Mucosa of rectum (tissue), 2 donors: ENCODE measurements around the gene PODNL1.
"Not testable (repeated sequence)": the region's sequence is repeated elsewhere in the genome, so short reads cannot be mapped to it uniquely, and the experiment has no call there.

Experiments used
- H3K27ac ChIP-seq, 2 donors: one replicate each; pipeline ENCODE4 v1.7.0; 2013; ENCODE audit warnings: inconsistent platforms in 2 of 2, low read depth in 2 of 2, low read length in 2 of 2
- H3K27me3 ChIP-seq, 2 donors: one replicate each; pipeline ENCODE4 v1.7.0; 2013; ENCODE audit warnings: low read length in 2 of 2; ENCODE audit not compliant: control insufficient read depth in 2 of 2, insufficient read depth in 2 of 2
- H3K36me3 ChIP-seq, 2 donors: one replicate each; pipeline ENCODE4 v1.7.0; 2013; ENCODE audit warnings: low read length in 2 of 2; ENCODE audit not compliant: control insufficient read depth in 2 of 2, insufficient read depth in 2 of 2
- H3K4me1 ChIP-seq, 2 donors: one replicate each; pipeline ENCODE4 v1.7.0; 2013; ENCODE audit warnings: low read length in 2 of 2, mild to moderate bottlenecking in 1 of 2; ENCODE audit not compliant: control insufficient read depth in 2 of 2, insufficient read depth in 2 of 2
- H3K4me3 ChIP-seq, 2 donors: one replicate each; pipeline ENCODE4 v1.7.0; 2013; ENCODE audit warnings: low read length in 2 of 2
- H3K9ac ChIP-seq, 2 donors: one replicate each; pipeline ENCODE4 v1.7.0; 2013; ENCODE audit warnings: low read length in 2 of 2, low read depth in 1 of 2, mild to moderate bottlenecking in 1 of 2
- H3K9me3 ChIP-seq, 2 donors: one replicate each; pipeline ENCODE4 v1.7.0; 2013; ENCODE audit warnings: low read length in 2 of 2; ENCODE audit not compliant: control insufficient read depth in 2 of 2
- donor health status: healthy.
- donor health status: Normal muscosa, but diverticular disease.

Gene PODNL1

DNA sequence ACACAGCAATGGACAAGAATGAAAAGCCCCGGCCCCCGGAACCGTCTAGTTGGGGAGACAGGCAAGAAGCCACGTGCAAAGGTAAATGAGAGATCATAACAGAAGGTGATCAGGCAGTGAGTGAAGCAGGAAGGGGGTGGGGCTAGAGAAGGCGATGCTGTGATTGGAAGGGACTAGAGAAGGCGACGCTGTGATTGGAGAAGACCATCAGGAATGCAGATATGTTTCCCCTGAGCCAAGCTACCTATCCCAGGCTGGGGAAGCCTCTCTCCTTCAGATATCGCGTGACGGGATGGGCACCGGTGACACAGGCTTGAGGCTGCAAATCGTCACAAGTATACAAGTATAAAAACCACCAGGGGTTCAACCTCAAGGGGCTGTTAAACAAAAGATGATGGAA lies 35.9 kb upstream of the PODNL1 start:
- peaks cover 11 to 23% of the 10 kb centered on the region in 2 donors for H3K36me3 ChIP-seq
- H3K27me3 ChIP-seq: no peaks in the 10 kb centered on the region
- H3K4me3 ChIP-seq: no peak overlapping the region
- H3K4me1 ChIP-seq: peaks cover under 1 to 2% of the 10 kb centered on the region in 2 donors
- H3K9ac ChIP-seq: no peak overlapping the region
- H3K9me3 ChIP-seq: no peaks in the 10 kb centered on the region
- H3K27ac ChIP-seq: no peak overlapping the region

DNA sequence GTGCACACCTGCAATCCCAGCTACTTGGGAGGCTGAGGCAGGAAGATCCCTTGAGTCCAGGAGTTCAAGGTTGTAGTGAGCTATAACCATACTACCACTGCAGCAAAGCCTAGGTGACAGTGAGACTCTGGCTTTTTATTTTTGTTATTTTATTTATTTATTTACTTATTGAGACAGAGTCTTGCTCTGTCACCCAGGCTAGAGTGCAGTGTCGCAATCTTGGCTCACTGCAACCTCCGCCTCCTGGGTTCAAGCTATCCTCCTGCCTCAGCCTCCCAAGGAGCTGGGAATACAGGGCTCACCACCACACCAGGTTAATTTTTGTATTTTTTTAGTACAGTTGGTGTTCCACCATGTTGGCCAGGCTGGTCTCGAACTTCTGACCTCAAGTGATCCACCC lies 35.3 kb upstream of the PODNL1 start:
- peaks cover 16 to 27% of the 10 kb centered on the region in 2 donors for H3K36me3 ChIP-seq
- not testable (repeated sequence) for H3K27ac ChIP-seq, H3K9me3 ChIP-seq, H3K4me3 ChIP-seq, H3K4me1 ChIP-seq, H3K27me3 ChIP-seq, H3K9ac ChIP-seq

DNA sequence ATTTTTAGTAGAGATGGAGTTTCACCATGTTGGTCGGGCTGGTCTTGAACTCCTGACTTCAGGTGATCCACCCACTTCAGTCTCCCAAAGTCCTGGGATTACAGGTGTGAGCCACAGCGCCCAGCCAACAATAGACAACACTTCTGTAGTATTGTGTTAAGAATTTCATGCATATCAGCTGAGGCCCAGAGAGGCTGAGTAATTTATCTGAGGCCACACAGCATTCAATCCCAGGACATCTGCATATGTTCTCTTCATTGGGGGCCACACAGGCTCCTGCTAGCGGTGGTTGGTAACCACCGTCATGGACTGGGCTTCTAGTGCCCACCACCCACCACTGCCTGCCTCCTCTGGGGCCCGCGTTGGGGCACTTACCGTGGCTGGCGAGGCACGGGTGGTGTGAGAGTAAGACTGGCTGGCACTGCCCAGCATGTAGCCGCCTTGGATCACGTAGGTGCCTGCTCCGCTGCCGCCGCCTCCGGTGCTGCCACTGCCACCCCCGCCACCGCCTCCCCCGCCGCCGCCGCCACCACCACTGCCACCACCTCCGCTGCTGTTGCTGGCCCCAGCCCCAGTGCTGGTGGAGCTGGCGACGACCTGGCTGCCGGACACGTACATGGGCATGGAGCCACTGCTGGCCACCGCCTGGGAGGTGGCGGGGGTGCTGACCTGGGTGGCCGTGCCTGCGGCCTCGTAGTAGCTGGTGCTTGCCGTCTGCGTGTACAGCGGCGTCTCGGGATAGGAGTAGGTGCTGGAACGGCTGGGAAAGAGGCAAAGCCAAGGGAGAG lies 34.3 kb upstream of the PODNL1 start:
- Histone ChIP-seq H3K9me3 (no peaks in the 10 kb centered on the region), H3K27me3 (no peaks in the 10 kb centered on the region), H3K36me3 (peaks cover 19 to 33% of the 10 kb centered on the region in 2 donors), H3K4me1 (no peaks in the 10 kb centered on the region), H3K27ac (no peak overlapping the region), H3K9ac (no peak overlapping the region), H3K4me3 (no peak overlapping the region)

DNA sequence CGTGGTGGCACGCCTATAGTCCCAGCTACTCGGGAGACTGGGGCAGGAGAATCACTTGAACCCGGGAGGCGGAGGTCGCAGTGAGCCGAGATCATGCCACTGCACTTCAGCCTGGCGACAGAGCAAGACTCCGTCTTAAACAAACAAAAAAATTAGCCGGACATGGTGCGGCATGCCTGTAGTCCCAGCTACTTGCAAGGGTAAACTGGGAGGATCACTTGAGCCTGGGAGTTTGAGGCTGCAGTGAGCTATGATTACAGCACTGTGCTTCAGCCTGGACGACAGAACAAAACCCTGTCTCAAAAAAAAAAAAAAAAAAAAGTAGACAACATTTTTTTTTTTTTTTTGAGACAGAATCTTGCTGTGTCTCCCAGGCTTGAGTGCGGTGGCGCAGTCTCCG lies 33.7 kb upstream of the PODNL1 start:
- not testable (repeated sequence) for H3K27ac ChIP-seq, H3K9ac ChIP-seq, H3K4me3 ChIP-seq, H3K4me1 ChIP-seq, H3K9me3 ChIP-seq, H3K27me3 ChIP-seq
- peaks cover 21 to 36% of the 10 kb centered on the region in 2 donors for H3K36me3 ChIP-seq

DNA sequence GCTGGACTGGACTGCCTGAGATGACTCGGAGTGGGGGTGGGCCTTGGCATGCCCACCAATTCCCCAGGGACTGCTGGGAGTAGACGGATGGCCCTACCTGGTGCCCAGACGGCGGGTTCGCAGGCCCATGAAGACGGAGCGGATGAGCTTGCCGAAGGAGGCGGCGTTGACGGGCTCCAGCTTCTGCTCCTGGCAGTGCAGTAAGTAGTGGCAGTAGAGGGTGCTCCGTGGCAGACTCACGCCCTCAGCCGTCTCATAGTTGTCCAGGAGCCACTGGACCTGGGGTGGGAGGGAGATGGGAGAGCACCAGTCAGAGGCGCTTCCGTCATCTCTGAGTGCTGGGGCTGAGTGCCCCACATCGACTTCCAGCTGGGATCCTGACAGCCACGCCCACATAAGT lies 31.7 kb upstream of the PODNL1 start:
- Histone ChIP-seq H3K9me3 (no peaks in the 10 kb centered on the region), H3K9ac (no peak overlapping the region), H3K36me3 (peaks cover 30 to 46% of the 10 kb centered on the region in 2 donors), H3K4me3 (no peak overlapping the region), H3K27ac (no peak overlapping the region), H3K4me1 (no peaks in the 10 kb centered on the region), H3K27me3 (no peaks in the 10 kb centered on the region)

DNA sequence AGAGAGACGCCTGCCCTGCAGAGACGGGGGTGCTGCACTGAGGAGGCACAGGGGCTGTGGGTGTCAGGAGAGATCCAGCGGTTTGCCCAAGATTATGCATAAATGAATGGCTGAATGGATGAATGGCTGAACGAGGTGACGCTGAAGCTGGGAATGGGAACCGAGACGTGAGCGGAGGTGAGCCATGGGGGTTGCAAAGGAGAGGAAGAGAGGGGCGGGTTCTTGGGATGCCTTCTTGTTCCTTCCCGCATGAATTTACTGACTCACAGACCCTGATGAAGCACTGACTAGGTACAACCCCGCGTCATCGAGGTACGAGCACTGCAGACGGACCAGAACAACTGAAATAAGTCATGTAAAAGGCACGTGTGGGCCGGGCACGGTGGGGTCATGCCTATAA lies 30.8 kb upstream of the PODNL1 start:
- H3K4me3 ChIP-seq: no peak overlapping the region
- H3K36me3 ChIP-seq: peaks cover 33 to 46% of the 10 kb centered on the region in 2 donors

DNA sequence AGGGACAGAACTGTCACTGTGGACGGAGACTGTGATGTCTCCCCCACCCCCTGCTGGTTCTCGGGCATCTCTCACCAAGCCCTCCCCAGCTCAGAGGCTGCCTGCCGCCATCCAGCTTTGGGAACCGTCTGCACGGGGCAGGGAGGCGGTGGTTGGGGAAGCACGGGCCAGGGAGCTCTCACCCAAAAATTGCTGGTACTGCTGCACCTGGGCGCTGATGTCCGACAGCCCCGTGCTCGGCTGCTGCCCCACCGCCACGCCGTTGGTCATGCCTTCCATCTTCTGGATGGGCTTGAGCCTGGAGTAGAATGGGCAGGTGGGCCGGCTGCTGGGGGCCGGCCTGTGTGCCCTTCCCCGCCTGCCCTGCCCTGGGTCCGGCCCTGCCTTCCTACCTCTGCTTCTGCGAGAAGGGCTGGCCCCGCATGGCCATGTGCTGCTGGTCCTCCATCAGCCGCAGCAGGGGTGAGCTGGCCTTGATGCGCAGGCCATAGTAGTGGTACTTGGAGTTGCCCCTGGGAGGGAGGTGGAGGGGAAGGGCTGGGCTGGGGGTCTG lies 30.2 kb upstream of the PODNL1 start:
- Histone ChIP-seq H3K4me3 (no peak overlapping the region), H3K9me3 (no peaks in the 10 kb centered on the region), H3K27ac (no peak overlapping the region), H3K4me1 (no peaks in the 10 kb centered on the region), H3K9ac (no peak overlapping the region), H3K27me3 (no peaks in the 10 kb centered on the region), H3K36me3 (peaks cover 33 to 46% of the 10 kb centered on the region in 2 donors)

More for the DNA sequence above, 30.8 kb upstream of the PODNL1 start:
- Histone ChIP-seq H3K9me3 (no peaks in the 10 kb centered on the region), H3K27me3 (no peaks in the 10 kb centered on the region), H3K27ac (no peak overlapping the region), H3K4me1 (no peaks in the 10 kb centered on the region), H3K9ac (no peak overlapping the region)

DNA sequence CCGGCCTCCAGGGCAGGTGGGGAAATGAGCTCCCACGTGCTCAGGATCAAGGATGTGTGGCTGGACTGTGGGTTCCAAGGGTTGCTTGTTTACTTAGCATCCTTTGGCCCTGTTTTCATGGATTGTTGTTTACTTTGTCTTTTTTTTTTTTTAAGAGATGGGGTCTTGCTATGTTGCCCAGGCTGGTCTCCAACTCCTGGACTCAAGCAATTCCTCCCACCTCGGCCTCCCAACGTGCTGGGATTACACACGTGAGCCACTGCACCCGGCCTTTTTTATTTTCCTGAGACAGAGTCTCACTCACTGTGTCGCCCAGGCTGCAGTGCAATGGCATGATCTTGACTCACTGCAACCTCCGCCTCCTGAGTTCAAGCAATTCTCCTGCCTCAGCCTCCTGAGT lies 29.0 kb upstream of the PODNL1 start:
- not testable (repeated sequence) for H3K4me1 ChIP-seq, H3K27ac ChIP-seq, H3K4me3 ChIP-seq, H3K9ac ChIP-seq, H3K9me3 ChIP-seq, H3K27me3 ChIP-seq
- H3K36me3 ChIP-seq: peaks cover 29 to 35% of the 10 kb centered on the region in 2 donors

DNA sequence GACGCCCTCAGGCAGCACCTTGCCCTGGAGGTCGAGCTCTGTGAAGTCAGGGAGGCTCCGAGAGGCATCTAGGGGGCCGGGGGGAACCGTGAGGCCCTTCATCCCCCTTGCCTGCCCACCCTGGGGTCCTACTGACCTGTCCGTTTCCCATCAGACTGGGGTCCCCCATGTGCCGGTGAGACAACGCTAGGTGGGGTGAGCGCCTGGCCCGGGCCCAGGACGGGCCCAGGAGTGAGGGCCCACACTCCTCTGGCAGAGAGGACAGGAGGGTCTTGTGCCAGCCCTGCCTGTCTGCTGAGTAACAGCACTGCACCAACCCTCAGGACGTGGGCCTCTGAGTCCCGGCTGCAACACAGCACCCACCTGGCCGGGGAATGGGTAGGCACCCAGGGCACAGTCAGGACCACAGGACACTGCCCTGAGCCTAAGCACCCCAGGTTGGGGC lies 28.5 kb upstream of the PODNL1 start:
- Histone ChIP-seq H3K9ac (no peak overlapping the region), H3K4me1 (no peaks in the 10 kb centered on the region), H3K4me3 (no peak overlapping the region), H3K27ac (no peak overlapping the region), H3K9me3 (no peaks in the 10 kb centered on the region), H3K27me3 (no peaks in the 10 kb centered on the region), H3K36me3 (peaks cover 29 to 35% of the 10 kb centered on the region in 2 donors)

DNA sequence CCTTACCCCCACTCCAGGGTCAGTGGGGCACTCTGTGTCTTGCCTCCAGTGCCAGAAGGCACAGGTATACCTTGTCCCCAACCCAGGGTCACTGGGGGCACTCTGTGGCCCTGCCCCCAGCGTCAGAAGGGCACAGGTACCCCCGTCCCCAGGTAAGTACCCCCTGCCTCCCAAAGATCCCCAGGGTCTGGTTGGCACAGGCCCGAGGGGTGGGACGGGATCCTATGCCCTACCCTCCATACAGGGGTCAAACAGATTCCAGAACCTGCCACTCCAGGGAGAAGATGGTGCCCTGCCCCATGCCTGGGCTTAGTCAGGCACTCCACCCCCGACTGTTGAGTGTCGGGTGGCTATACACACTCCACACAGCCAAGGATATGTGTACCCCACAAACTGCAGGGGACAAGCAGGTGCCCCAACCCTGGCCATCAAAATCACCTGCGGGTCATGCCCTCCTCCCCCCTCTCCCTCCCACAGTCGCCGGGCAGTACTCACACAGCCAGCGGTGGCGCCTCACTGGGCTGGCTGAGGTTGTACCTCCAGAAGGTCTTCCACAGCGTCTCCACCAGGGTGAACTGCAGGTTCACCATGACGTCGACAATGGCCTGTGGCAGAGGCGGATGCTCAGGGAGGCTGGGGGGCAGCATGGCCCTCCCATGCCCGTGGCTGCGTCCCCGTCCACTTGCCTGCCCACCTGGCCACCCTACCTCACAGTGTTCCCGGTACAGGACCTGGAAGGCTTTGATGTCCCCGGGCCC lies 27.9 kb upstream of the PODNL1 start:
- H3K27ac ChIP-seq: no peak overlapping the region
- no peak overlapping the region for H3K9ac ChIP-seq
- no peaks in the 10 kb centered on the region for H3K27me3 ChIP-seq
- H3K9me3 ChIP-seq: no peaks in the 10 kb centered on the region
- no peaks in the 10 kb centered on the region for H3K4me1 ChIP-seq
- no peak overlapping the region for H3K4me3 ChIP-seq
- H3K36me3 ChIP-seq: peaks cover 29 to 31% of the 10 kb centered on the region in 2 donors
